ENCODE measurements around the gene MYO9B. TPM values are rescaled to one million over a fixed set of nuclear protein-coding genes. Genes with fewer than 3 reads are reported as not detected.

Gene MYO9B
- total RNA-seq, 1 donor from 2014 or later = 15.5 TPM

DNA sequence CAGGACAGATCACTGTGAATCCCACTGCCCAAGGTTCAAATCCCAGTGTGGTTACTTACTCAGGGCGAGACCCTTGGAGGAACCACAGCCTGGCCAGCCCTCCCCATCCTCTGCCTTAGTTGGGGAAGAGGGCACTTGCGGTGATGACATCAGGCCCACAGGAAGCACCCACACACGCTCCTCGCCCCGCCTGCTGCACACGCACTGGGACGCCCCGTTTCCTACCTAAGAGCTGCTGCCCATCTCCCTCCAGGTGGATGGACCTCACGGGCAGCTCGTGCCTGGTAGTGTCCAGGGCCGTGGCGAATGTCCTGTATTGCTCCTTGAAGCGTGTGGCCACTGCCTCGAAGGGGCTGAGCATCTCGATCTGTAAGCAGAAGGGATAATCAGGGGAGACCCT is 19.9 kb upstream of the MYO9B start:
- H3K27me3 ChIP-seq (ENCODE audit: control insufficient read depth, insufficient read depth, low read length) = no peaks in the 10 kb centered on the region
- TF ChIP-seq, protein P1, sequence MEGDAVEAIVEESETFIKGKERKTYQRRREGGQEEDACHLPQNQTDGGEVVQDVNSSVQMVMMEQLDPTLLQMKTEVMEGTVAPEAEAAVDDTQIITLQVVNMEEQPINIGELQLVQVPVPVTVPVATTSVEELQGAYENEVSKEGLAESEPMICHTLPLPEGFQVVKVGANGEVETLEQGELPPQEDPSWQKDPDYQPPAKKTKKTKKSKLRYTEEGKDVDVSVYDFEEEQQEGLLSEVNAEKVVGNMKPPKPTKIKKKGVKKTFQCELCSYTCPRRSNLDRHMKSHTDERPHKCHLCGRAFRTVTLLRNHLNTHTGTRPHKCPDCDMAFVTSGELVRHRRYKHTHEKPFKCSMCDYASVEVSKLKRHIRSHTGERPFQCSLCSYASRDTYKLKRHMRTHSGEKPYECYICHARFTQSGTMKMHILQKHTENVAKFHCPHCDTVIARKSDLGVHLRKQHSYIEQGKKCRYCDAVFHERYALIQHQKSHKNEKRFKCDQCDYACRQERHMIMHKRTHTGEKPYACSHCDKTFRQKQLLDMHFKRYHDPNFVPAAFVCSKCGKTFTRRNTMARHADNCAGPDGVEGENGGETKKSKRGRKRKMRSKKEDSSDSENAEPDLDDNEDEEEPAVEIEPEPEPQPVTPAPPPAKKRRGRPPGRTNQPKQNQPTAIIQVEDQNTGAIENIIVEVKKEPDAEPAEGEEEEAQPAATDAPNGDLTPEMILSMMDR (IDR thresholded peaks at IDR 0.05; ENCODE audit: insufficient read depth, low read length, severe bottlenecking) = no peak
- FAIRE-seq (no peak), DNase-seq (ENCODE audit: low read depth) (no peak)
- no peak overlapping the region for H3K4me3 ChIP-seq (ENCODE audit: low read depth, low read length)
- H3K36me3 ChIP-seq (ENCODE audit: control insufficient read depth, insufficient read depth, low read length) = peaks cover 5% of the 10 kb centered on the region

GRCh38 chr19:17058236-17058635 is 17.3 kb upstream of the MYO9B start:
- Histone ChIP-seq H3K4me3 (ENCODE audit: low read depth, low read length) (no peak overlapping the region), H3K36me3 (ENCODE audit: control insufficient read depth, insufficient read depth, low read length) (peaks cover 5% of the 10 kb centered on the region), H3K27me3 (ENCODE audit: control insufficient read depth, insufficient read depth, low read length) (no peaks in the 10 kb centered on the region)
- no peak for FAIRE-seq
- no peak for DNase-seq (ENCODE audit: low read depth)
- TF ChIP-seq, protein P1 (IDR thresholded peaks at IDR 0.05; ENCODE audit: insufficient read depth, low read length, severe bottlenecking) = no peak

DNA sequence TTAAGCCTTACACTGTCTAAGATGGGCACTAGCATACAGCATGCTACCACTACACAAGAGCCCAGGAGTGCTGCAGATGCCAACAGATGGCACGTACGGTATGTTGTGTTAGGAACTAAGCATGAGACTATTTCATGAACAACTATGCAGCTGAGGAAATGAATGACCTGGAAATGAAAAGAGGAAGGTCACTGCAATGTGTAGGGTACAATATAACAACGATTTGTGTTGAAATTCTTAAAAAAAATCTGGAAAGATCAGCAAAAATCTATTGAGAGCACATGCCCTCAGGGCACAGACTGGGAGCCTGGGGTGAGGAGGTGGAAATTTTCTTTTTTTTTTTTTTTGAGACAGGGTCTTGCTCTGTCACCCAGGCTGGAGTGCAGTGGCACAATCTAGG is 14.8 kb upstream of the MYO9B start:
- Histone ChIP-seq H3K4me3 (ENCODE audit: low read depth, low read length) (no peak overlapping the region), H3K27me3 (ENCODE audit: control insufficient read depth, insufficient read depth, low read length) (no peaks in the 10 kb centered on the region), H3K36me3 (ENCODE audit: control insufficient read depth, insufficient read depth, low read length) (peaks cover 5% of the 10 kb centered on the region)
- DNase-seq (ENCODE audit: low read depth) (no peak), FAIRE-seq (no peak)
- TF ChIP-seq, protein P1 (IDR thresholded peaks at IDR 0.05; ENCODE audit: insufficient read depth, low read length, severe bottlenecking) = no peak

GRCh38 chr19:17061205-17061604 is 14.4 kb upstream of the MYO9B start:
- H3K27me3 ChIP-seq (ENCODE audit: control insufficient read depth, insufficient read depth, low read length) = no peaks in the 10 kb centered on the region

GRCh38 chr19:17061691-17062090 is 13.9 kb upstream of the MYO9B start:
- Histone ChIP-seq H3K4me3 (ENCODE audit: low read depth, low read length) (no peak overlapping the region), H3K27me3 (ENCODE audit: control insufficient read depth, insufficient read depth, low read length) (no peaks in the 10 kb centered on the region), H3K36me3 (ENCODE audit: control insufficient read depth, insufficient read depth, low read length) (peaks cover 5% of the 10 kb centered on the region)
- TF ChIP-seq, protein P1 (IDR thresholded peaks at IDR 0.05; ENCODE audit: insufficient read depth, low read length, severe bottlenecking) = no peak
- DNase-seq (ENCODE audit: low read depth) (no peak), FAIRE-seq (no peak)

More at GRCh38 chr19:17061205-17061604, 14.4 kb upstream of the MYO9B start:
- TF ChIP-seq, protein P1 (IDR thresholded peaks at IDR 0.05; ENCODE audit: insufficient read depth, low read length, severe bottlenecking) = no peak
- H3K4me3 ChIP-seq (ENCODE audit: low read depth, low read length) = no peak overlapping the region
- H3K36me3 ChIP-seq (ENCODE audit: control insufficient read depth, insufficient read depth, low read length) = peaks cover 5% of the 10 kb centered on the region
- no peak for FAIRE-seq
- no peak for DNase-seq (ENCODE audit: low read depth)

DNA sequence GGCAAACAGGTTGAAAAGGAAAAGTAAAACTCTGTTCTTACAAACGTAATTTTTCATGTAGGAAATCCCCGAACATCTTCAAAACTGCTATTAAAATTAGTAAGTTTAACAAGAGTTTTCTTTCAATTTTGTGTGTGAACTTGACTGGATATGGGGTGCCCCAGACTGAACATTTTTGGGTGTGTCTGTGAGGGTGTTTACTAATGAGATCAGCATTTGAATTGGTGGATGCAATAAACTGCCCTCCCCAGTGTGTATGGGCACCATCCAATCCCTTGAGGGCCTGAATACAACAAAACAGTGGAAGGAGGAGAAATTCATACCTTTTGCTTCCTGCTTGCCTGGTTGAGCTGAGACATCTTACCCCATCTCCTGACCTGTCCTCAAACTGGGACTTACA is 12.1 kb upstream of the MYO9B start:
- Histone ChIP-seq H3K27me3 (ENCODE audit: control insufficient read depth, insufficient read depth, low read length) (no peaks in the 10 kb centered on the region), H3K36me3 (ENCODE audit: control insufficient read depth, insufficient read depth, low read length) (peaks cover 2% of the 10 kb centered on the region), H3K4me3 (ENCODE audit: low read depth, low read length) (no peak overlapping the region)
- TF ChIP-seq, protein P1 (IDR thresholded peaks at IDR 0.05; ENCODE audit: insufficient read depth, low read length, severe bottlenecking) = no peak
- no peak for DNase-seq (ENCODE audit: low read depth)
- no peak for FAIRE-seq
